Measurements from ENCODE around the gene FAM9C.

- no peak for TF ChIP-seq CTCF (IDR thresholded peaks at IDR 0.05)
- no peak for TF ChIP-seq POLR2A (IDR thresholded peaks at IDR 0.05)
These were observed 34.5 kb upstream of the FAM9C start for GRCh38 chrX:13078739-13079444.

Measured in heart left ventricle (tissue), 13 donors.